GM23338 (cell line): ENCODE data around the gene KDM1A. TPM values are rescaled to one million over a fixed set of nuclear protein-coding genes. Genes with fewer than 3 reads are reported as not detected.

Experiments
- ATAC-seq: fragments of 200-7000 bp; cut with Tn5 transposase; 3 replicates; pipeline ENCODE4 v1.9.1; 2020
- DNase-seq: peaks from one replicate; pipeline ENCODE4 v3.0.0-alpha.2; 2015; ENCODE audit warnings: low spot score
- H2AFZ ChIP-seq: fragments of 200-600 bp; sonication (generic); 2 replicates; pipeline ENCODE4 v1.8.0; 2016; ENCODE audit warnings: antibody characterized with exemption, mild to moderate bottlenecking, moderate library complexity
- H3F3A ChIP-seq: fragments of 200-600 bp; sonication (generic); replicated peaks from 2 replicates; pipeline ENCODE4 v1.8.0; 2017; ENCODE audit warnings: antibody characterized with exemption, mixed run types, low read depth
- H3K27ac ChIP-seq: fragments of 200-600 bp; sonication (generic); 2 replicates; pipeline ENCODE4 v1.6.1; 2016; ENCODE audit warnings: low read depth
- H3K27me3 ChIP-seq: fragments of 200-600 bp; sonication (generic); 2 replicates; pipeline ENCODE4 v1.8.0; 2016; ENCODE audit warnings: mild to moderate bottlenecking, mixed run types, moderate library complexity; ENCODE audit not compliant: insufficient read depth
- H3K36me3 ChIP-seq: fragments of 200-600 bp; sonication (generic); 2 replicates; pipeline ENCODE4 v1.8.0; 2016; ENCODE audit warnings: mild to moderate bottlenecking; ENCODE audit not compliant: insufficient read depth
- H3K4me1 ChIP-seq: fragments of 200-600 bp; sonication (generic); 2 replicates; pipeline ENCODE4 v1.8.0; 2016; ENCODE audit warnings: mild to moderate bottlenecking, moderate library complexity; ENCODE audit not compliant: insufficient read depth
- H3K4me2 ChIP-seq: fragments of 200-600 bp; sonication (generic); 2 replicates; pipeline ENCODE4 v1.7.1; 2017; ENCODE audit warnings: mixed run types
- H3K4me3 ChIP-seq: fragments of 200-600 bp; sonication (generic); 2 replicates; pipeline ENCODE4 v1.6.1; 2016; ENCODE audit warnings: mixed run types
- H3K79me2 ChIP-seq: fragments of 200-600 bp; sonication (generic); replicated peaks from 2 replicates; pipeline ENCODE4 v1.8.0; 2017; ENCODE audit warnings: mild to moderate bottlenecking; ENCODE audit not compliant: insufficient read depth
- H3K9me2 ChIP-seq: fragments of 200-600 bp; sonication (generic); 2 replicates; pipeline ENCODE4 v1.8.0; 2017; ENCODE audit not compliant: insufficient read depth
- H4K20me1 ChIP-seq: fragments of 200-600 bp; sonication (generic); replicated peaks from 2 replicates; pipeline ENCODE4 v1.8.0; 2017; ENCODE audit warnings: mild to moderate bottlenecking; ENCODE audit not compliant: insufficient read depth
- H3K27ac Mint-ChIP-seq: 2 replicates; pipeline ENCODE4 v1.8.0; 2020; ENCODE audit warnings: inconsistent platforms, mild to moderate bottlenecking, moderate library complexity, mixed read lengths
- H3K27me3 Mint-ChIP-seq: 3 replicates; pipeline ENCODE4 v1.8.0; 2022; ENCODE audit warnings: low read depth, mild to moderate bottlenecking, moderate library complexity, mixed read lengths, inconsistent platforms; ENCODE audit not compliant: insufficient read depth, poor library complexity
- H3K36me3 Mint-ChIP-seq: 3 replicates; pipeline ENCODE4 v1.8.0; 2021; ENCODE audit warnings: low read depth, mild to moderate bottlenecking, inconsistent platforms, moderate library complexity, mixed read lengths
- H3K4me1 Mint-ChIP-seq: 3 replicates; pipeline ENCODE4 v1.8.0; 2020; ENCODE audit warnings: mild to moderate bottlenecking, inconsistent platforms, mixed read lengths
- H3K4me3 Mint-ChIP-seq: 3 replicates; pipeline ENCODE4 v1.8.0; 2021; ENCODE audit warnings: moderate library complexity, mild to moderate bottlenecking, inconsistent platforms, mixed read lengths
- H3K9me3 Mint-ChIP-seq: 3 replicates; pipeline ENCODE4 v1.8.0; 2020; ENCODE audit warnings: moderate library complexity, mild to moderate bottlenecking, inconsistent platforms, mixed read lengths
- CTCF ChIP-seq, 2 experiments: fragments of 200-600 bp in 1 of 2; sonication (generic) in 1 of 2; conservative IDR thresholded peaks; 2 replicates each; pipeline versions ENCODE4 v1.5.1 to v1.6.1; 2016 to 2017; ENCODE audit warnings: antibody characterized with exemption in 2 of 2, low read depth in 2 of 2, mild to moderate bottlenecking in 2 of 2, moderate library complexity in 1 of 2
- EZH2 ChIP-seq: fragments of 200-600 bp; sonication (generic); IDR thresholded peaks from one replicate; pipeline ENCODE4 v1.8.0; 2017; ENCODE audit warnings: antibody characterized with exemption, mild to moderate bottlenecking, low read depth; ENCODE audit not compliant: unreplicated experiment
- ZNF462 ChIP-seq: fragments of 250-450 bp; sonication (Bioruptor Pico); IDR thresholded peaks from 2 replicates; pipeline ENCODE4 v1.5.0; 2020; ENCODE audit warnings: mild to moderate bottlenecking, moderate library complexity
- polyA plus RNA-seq: library from polyadenylated mRNA; unstranded; fragments of >200 nt; fragmentation: Nextera tagmentation; extraction: Ambion mirVana; gene quantifications from 2 replicates; pipeline ENCODE4 v1.2.1, GENCODE V29; 2016
- total RNA-seq: library from RNA; depleted of rRNA; stranded (reverse); fragments of >200 nt; shearing (Covaris generic); gene quantifications from 2 replicates; pipeline ENCODE4 v1.2.3, GENCODE V29; 2014
- TF ChIP-seq, protein P1 (sequence below): IDR thresholded peaks from 2 replicates; pipeline ENCODE4 v1.6.1; 2016; ENCODE audit warnings: antibody characterized with exemption

Gene KDM1A
- total and polyA plus RNA-seq, 2 experiments from 2014 or later: 86.4 to 252 TPM

DNA sequence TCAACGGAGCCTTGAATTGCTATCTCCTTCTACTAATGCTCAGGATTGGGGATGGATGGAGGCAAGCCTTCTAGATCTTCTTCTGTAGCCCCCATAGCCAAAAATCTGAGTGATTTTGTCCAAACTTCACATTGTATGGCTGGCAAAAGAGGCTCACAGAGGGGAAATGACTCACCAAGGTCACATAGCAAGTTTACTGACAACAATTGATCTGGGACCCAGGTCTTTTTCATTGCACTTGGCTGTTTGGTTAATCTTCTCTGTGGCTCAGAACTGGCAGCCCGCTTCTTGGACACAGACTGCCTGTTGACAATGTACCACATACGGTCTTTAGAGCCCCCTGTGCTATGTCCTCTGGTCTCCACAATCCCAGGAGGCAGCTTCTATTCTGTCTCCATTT lies 43.6 kb upstream of the KDM1A start:
- DNase-seq (no peak), ATAC-seq (no peak)
- TF ChIP-seq EZH2 (no peak), ZNF462 (no peak), CTCF (conservative IDR thresholded peaks at IDR 0.05; ENCODE audit: low read depth in 2 of 2) (no peak)
- TF ChIP-seq, protein P1, sequence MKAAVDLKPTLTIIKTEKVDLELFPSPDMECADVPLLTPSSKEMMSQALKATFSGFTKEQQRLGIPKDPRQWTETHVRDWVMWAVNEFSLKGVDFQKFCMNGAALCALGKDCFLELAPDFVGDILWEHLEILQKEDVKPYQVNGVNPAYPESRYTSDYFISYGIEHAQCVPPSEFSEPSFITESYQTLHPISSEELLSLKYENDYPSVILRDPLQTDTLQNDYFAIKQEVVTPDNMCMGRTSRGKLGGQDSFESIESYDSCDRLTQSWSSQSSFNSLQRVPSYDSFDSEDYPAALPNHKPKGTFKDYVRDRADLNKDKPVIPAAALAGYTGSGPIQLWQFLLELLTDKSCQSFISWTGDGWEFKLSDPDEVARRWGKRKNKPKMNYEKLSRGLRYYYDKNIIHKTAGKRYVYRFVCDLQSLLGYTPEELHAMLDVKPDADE: no peak
- no peaks in the 10 kb centered on the region for H3K36me3 ChIP-seq
- no peaks in the 10 kb centered on the region for H3K9me2 ChIP-seq
- H3K4me3 ChIP-seq: no peak overlapping the region
- H3K4me3 Mint-ChIP-seq: no peak overlapping the region
- H3F3A ChIP-seq: no peaks in the 10 kb centered on the region
- H3K79me2 ChIP-seq: no peaks in the 10 kb centered on the region
- no peaks in the 10 kb centered on the region for H4K20me1 ChIP-seq
- no peaks in the 10 kb centered on the region for H3K27me3 ChIP-seq
- no peaks in the 10 kb centered on the region for H3K4me1 ChIP-seq
- H3K4me1 Mint-ChIP-seq: peaks cover 17% of the 10 kb centered on the region
- H3K27me3 Mint-ChIP-seq: peaks cover 6% of the 10 kb centered on the region
- no peak overlapping the region for H3K27ac ChIP-seq
- H3K4me2 ChIP-seq: no peak overlapping the region
- H3K9me3 Mint-ChIP-seq: no peaks in the 10 kb centered on the region
- peak overlapping the region; percentile 97 for H3K27ac Mint-ChIP-seq
- H3K36me3 Mint-ChIP-seq: no peaks in the 10 kb centered on the region
- peak overlapping the region; percentile 73 for H2AFZ ChIP-seq
